ENCODE results near the gene FBXO21. TPM values are rescaled to one million over a fixed set of nuclear protein-coding genes. Genes with fewer than 3 reads are reported as not detected.

The FBXO21 gene
- total RNA-seq, 1 donor from 2014 or later: 41.4 TPM

DNA sequence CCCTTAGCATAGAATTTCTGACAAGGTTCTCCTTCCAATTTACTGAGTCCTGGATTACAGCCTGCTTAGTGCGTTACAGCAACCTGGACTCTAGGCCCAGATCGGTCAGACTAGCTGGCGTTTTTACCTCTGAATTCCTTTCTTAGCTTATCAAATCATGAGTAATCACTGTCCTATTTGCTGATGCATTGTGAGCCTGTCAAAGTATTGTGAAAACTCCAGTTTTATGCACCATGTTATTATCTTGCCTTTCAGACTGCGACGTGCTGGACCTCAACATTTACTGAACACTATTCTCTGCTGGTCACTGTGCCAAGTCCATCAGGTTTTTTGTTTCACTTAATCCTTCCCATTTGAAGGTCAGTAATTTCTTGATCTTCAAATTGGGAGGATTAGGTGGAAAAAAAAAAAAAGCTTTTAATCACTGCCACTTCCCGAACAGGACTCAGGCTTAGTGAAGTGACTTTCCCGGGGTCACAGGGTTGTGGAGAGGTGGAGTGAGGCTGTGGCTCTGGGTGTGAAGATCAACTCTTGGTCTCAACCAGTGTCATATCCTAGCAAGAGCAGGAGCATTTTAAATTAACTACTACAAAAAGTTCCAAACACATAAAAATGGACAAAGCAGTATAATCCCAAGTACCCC, 31.2 kb downstream of the FBXO21 start:
- TF ChIP-seq, protein P1, sequence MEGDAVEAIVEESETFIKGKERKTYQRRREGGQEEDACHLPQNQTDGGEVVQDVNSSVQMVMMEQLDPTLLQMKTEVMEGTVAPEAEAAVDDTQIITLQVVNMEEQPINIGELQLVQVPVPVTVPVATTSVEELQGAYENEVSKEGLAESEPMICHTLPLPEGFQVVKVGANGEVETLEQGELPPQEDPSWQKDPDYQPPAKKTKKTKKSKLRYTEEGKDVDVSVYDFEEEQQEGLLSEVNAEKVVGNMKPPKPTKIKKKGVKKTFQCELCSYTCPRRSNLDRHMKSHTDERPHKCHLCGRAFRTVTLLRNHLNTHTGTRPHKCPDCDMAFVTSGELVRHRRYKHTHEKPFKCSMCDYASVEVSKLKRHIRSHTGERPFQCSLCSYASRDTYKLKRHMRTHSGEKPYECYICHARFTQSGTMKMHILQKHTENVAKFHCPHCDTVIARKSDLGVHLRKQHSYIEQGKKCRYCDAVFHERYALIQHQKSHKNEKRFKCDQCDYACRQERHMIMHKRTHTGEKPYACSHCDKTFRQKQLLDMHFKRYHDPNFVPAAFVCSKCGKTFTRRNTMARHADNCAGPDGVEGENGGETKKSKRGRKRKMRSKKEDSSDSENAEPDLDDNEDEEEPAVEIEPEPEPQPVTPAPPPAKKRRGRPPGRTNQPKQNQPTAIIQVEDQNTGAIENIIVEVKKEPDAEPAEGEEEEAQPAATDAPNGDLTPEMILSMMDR (IDR thresholded peaks at IDR 0.05): no peak
- Histone ChIP-seq H3K4me1 (no peaks in the 10 kb centered on the region), H3K9me3 (no peaks in the 10 kb centered on the region), H3K36me3 (peaks cover 100% of the 10 kb centered on the region), H3K27me3 (no peaks in the 10 kb centered on the region), H3K4me3 (no peak overlapping the region), H3K27ac (no peak overlapping the region)
- intact Hi-C loops (cut with DNase I): loop anchor here (10.0 kb wide), 1 partner anchor 134 kb away; no protein-coding TSS in a partner anchor
- DNase-seq (no peak), ATAC-seq (no peak)

DNA sequence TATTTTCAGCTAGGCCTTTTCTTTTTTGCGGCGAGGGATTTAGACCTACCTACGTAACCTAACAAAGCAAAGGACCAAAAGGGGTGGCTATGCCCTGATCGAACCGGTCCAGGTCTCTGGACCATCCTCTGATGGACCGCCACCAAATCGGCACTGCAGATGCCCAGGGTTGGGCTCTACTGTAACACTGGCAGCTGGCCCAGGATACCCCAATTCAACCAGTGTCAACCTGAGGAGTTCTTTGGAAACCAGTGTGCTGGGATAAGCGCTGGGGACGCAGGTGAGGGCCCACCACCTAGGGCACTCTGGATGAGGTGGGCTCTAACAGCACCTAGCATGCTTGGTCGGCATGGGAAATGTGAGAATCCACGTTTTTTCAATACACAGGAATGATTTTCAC, 32.2 kb downstream of the FBXO21 start:
- H3K27ac ChIP-seq: no peak overlapping the region
- no peaks in the 10 kb centered on the region for H3K9me3 ChIP-seq
- DNase-seq (no peak), ATAC-seq (no peak)
- H3K4me3 ChIP-seq: no peak overlapping the region
- intact Hi-C loops (cut with DNase I): loop anchor here (10.0 kb wide), 1 partner anchor 133 kb away; no protein-coding TSS in a partner anchor
- TF ChIP-seq, protein P1 (IDR thresholded peaks at IDR 0.05): no peak
- no peaks in the 10 kb centered on the region for H3K4me1 ChIP-seq
- peaks cover 100% of the 10 kb centered on the region for H3K36me3 ChIP-seq
- no peaks in the 10 kb centered on the region for H3K27me3 ChIP-seq

DNA sequence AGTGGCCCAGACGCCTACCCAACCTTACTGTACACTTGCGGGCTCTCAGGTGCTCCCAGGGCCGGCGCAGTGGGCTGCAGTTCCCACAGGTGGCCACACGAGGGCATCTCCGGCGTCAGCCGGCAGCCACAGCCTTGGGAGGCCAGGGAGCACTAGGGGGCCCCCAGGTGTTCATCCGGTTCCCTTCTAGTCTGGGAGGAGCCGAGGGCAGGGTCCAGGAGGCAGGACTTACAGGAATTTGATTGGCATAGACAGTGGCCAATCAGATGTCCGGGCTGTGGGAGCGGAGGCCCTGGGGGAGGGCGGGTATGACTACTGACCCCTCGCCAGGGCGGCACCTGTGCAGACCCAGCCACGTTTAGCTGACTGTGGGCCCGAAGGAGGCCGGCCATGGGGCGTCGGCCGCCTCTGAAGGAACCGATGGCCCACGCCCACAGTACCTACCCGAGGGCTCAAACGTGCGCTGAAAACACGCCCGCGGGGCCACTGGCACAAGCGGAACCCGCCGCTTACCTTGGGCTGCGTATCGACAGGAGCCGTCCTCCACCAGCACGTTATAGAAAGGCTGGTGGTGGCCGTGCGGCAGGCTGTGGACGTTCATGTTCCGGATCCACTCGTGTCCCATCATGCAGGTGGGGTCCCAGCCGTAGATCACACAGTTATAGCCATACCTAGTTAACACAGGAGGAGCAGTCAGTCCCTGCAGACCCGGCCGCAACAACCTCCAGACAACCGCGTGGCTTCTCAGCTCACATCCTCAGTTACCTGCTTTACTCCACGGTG, 34.8 kb downstream of the FBXO21 start:
- peak; percentile 93 for ATAC-seq

DNA sequence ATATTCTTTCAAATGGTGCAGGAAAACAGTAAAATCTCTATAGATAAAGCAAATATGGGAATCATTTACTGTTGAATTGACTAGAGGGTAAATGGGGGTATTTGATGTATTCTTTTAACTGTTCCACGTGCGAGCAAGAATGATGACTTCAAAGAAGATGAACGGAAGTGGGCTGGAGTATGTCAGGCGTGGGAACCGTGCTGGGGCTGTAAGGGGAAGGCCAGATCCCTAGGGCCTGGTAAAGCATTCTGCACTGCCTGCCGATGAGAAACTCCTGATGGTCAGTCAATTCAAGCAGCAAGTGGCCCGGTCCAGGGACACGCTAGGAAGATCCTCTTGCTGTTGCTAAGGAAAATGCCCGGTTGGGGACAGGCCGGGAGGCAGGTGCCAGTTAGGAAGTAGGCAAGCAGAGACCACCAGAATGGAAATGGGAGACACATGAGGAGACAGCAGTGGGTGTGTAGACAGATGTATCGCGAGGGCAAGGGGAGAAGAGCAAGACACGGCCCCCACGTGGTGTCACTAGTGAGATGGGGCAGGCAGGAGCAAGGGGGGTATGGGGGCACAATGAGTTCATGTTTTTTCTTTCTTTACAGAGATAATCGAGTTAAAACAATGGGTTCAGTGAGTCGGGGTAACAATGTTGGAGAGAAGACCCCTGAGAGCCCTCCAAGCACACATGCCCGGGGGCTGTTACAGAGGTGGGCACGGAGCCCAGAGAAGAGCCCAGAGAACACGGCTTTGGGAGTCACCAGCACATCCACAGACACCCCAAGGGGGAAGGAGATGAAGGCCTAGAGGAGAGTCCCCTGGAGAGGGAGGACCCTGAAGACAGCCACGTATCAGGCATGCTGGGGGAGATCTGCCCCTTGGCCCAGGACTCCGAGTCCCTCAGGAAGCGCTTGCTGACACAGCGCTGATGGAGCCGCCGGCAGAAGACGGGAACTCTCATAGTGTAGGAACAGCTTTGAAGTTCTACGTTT, 37.2 kb downstream of the FBXO21 start:
- H3K4me3 ChIP-seq: no peak overlapping the region
- peaks cover 76% of the 10 kb centered on the region for H3K36me3 ChIP-seq
- H3K27me3 ChIP-seq: no peaks in the 10 kb centered on the region
- TF ChIP-seq, protein P1 (IDR thresholded peaks at IDR 0.05): no peak
- DNase-seq (no peak), ATAC-seq (no peak)
- peaks cover 4% of the 10 kb centered on the region for H3K4me1 ChIP-seq
- H3K9me3 ChIP-seq: no peaks in the 10 kb centered on the region
- intact Hi-C loops (cut with DNase I): loop anchor here (10.0 kb wide), 1 partner anchor 128 kb away; no protein-coding TSS in a partner anchor
- H3K27ac ChIP-seq: no peak overlapping the region

More for the DNA sequence above, 34.8 kb downstream of the FBXO21 start:
- TF ChIP-seq, protein P1 (IDR thresholded peaks at IDR 0.05): peak; percentile 79
- Histone ChIP-seq H3K27me3 (no peaks in the 10 kb centered on the region), H3K4me3 (no peak overlapping the region), H3K27ac (no peak overlapping the region), H3K4me1 (peaks cover 4% of the 10 kb centered on the region), H3K9me3 (no peaks in the 10 kb centered on the region), H3K36me3 (peaks cover 80% of the 10 kb centered on the region)
- peak; percentile 85 for DNase-seq
- intact Hi-C loops (cut with DNase I): loop anchor here (10.0 kb wide), 1 partner anchor 131 kb away; no protein-coding TSS in a partner anchor

GRCh38 chr12:117151403-117152031, 38.8 kb downstream of the FBXO21 start:
- Histone ChIP-seq H3K36me3 (peaks cover 65% of the 10 kb centered on the region), H3K27ac (no peak overlapping the region), H3K4me1 (peaks cover 4% of the 10 kb centered on the region), H3K27me3 (no peaks in the 10 kb centered on the region), H3K4me3 (no peak overlapping the region), H3K9me3 (no peaks in the 10 kb centered on the region)
- intact Hi-C loops (cut with DNase I): loop anchor here (10.0 kb wide), 1 partner anchor 127 kb away; no protein-coding TSS in a partner anchor
- TF ChIP-seq, protein P1 (IDR thresholded peaks at IDR 0.05): no peak
- no peak for ATAC-seq
- no peak for DNase-seq
